HEK293T (cell line): Measurements from ENCODE around the gene ACADM.

Experiments
- CTCF ChIA-PET: fragments of 350-600 bp; formaldehyde crosslinking; extraction: SDS; loops from one replicate; lab custom pipeline; 2021; ENCODE audit warnings: antibody characterized with exemption, inconsistent platforms; lab: Yijun Ruan, JAX
- POLR2A ChIA-PET: fragments of 350-600 bp; formaldehyde crosslinking; extraction: SDS; loops from one replicate; lab custom pipeline; 2020; ENCODE audit warnings: antibody characterized with exemption, inconsistent platforms; lab: Yijun Ruan, JAX
- DNase-seq: peaks from one replicate; pipeline ENCODE4 v3.0.0; 2012; ENCODE audit warnings: mixed read lengths; ENCODE audit errors: extremely low spot score
- ARNT ChIP-seq: fragments of 450-650 bp; IDR thresholded peaks from 2 replicates; pipeline ENCODE4 v1.6.1; 2017; ENCODE audit warnings: mild to moderate bottlenecking
- BHLHE40 ChIP-seq: fragments of 450-650 bp; IDR thresholded peaks from 2 replicates; pipeline ENCODE4 v1.6.1; 2016; ENCODE audit warnings: mild to moderate bottlenecking, moderate library complexity, borderline replicate concordance
- CTBP1 ChIP-seq: fragments of 450-650 bp; IDR thresholded peaks from 2 replicates; pipeline ENCODE4 v1.6.1; 2016; ENCODE audit warnings: borderline replicate concordance
- ELF4 ChIP-seq: fragments of 450-650 bp; IDR thresholded peaks from 2 replicates; pipeline ENCODE4 v1.6.1; 2017; ENCODE audit warnings: antibody characterized with exemption
- FOXA1 ChIP-seq: fragments of 450-650 bp; IDR thresholded peaks from 2 replicates; pipeline ENCODE4 v1.6.1; 2016; ENCODE audit warnings: mild to moderate bottlenecking
- FOXK2 ChIP-seq: fragments of 450-650 bp; IDR thresholded peaks from 2 replicates; pipeline ENCODE4 v1.6.1; 2016; ENCODE audit warnings: mild to moderate bottlenecking
- FOXM1 ChIP-seq: fragments of 450-650 bp; IDR thresholded peaks from 2 replicates; pipeline ENCODE4 v1.6.1; 2017; ENCODE audit warnings: mild to moderate bottlenecking, borderline replicate concordance
- HDGF ChIP-seq: fragments of 450-650 bp; IDR thresholded peaks from 2 replicates; pipeline ENCODE4 v1.6.1; 2017; ENCODE audit warnings: antibody characterized with exemption, borderline replicate concordance
- L3MBTL2 ChIP-seq: fragments of 450-650 bp; conservative IDR thresholded peaks from 2 replicates; pipeline ENCODE4 v1.6.1; 2016; ENCODE audit warnings: mild to moderate bottlenecking
- LEF1 ChIP-seq: fragments of 450-650 bp; IDR thresholded peaks from 2 replicates; pipeline ENCODE4 v1.6.1; 2017; ENCODE audit warnings: mild to moderate bottlenecking, borderline replicate concordance
- NFRKB ChIP-seq: fragments of 450-650 bp; IDR thresholded peaks from 2 replicates; pipeline ENCODE4 v1.6.1; 2016; ENCODE audit warnings: mild to moderate bottlenecking, moderate library complexity
- SP1 ChIP-seq: fragments of 450-650 bp; IDR thresholded peaks from 2 replicates; pipeline ENCODE4 v1.6.1; 2017
- SUZ12 ChIP-seq: fragments of 450-650 bp; IDR thresholded peaks from 2 replicates; pipeline ENCODE4 v1.6.1; 2016; ENCODE audit warnings: mild to moderate bottlenecking
- TARDBP ChIP-seq: fragments of 450-650 bp; IDR thresholded peaks from 2 replicates; pipeline ENCODE4 v1.6.1; 2016
- ZNF384 ChIP-seq: fragments of 450-650 bp; IDR thresholded peaks from 2 replicates; pipeline ENCODE4 v1.6.1; 2016
- TF ChIP-seq, protein P1 (sequence below): fragments of 450-650 bp; IDR thresholded peaks from 2 replicates; pipeline ENCODE4 v1.6.1; 2016

ACADM gene

GRCh38 chr1:75787524-75787923, 63.0 kb downstream of the ACADM start:
- POLR2A ChIA-PET, result interaction anchor here (0.9 to 3.0 kb wide), 2 partner anchors 18 to 173 kb away, joined by 3 to 21 read pairs; no protein-coding TSS in a partner anchor
- no peak for DNase-seq
- CTCF ChIA-PET, result no interaction called here

DNA sequence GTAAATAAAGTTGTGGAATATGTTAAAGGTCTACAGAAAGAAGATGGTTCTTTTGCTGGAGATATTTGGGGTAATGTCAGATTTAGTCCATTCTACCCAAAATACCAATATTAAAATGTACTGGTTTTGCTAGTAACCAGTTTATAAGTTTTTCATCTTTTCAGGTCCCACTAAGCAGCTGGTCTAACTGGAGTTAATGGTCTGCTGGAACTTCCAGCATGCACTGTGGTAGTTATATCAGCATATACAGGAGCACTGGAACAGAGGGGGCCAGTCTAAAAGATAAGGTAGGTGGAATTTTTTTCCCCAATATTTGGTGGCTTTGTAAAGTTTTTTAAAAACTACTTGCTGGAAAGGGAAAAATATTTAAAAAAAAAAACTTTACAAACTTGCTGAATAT, 65.5 kb downstream of the ACADM start:
- ChIA-PET CTCF (no interaction called here), POLR2A (interaction anchor here (1.1 kb wide), 1 partner anchor 36 kb away, joined by 3 read pairs; no protein-coding TSS in a partner anchor)
- DNase-seq, result no peak
- TF ChIP-seq, protein P1, sequence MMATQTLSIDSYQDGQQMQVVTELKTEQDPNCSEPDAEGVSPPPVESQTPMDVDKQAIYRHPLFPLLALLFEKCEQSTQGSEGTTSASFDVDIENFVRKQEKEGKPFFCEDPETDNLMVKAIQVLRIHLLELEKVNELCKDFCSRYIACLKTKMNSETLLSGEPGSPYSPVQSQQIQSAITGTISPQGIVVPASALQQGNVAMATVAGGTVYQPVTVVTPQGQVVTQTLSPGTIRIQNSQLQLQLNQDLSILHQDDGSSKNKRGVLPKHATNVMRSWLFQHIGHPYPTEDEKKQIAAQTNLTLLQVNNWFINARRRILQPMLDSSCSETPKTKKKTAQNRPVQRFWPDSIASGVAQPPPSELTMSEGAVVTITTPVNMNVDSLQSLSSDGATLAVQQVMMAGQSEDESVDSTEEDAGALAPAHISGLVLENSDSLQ, result no peak
- TF ChIP-seq SUZ12 (no peak), L3MBTL2 (no peak), TARDBP (no peak), HDGF (no peak), FOXM1 (no peak), ELF4 (no peak), FOXA1 (no peak), ZNF384 (no peak), BHLHE40 (no peak), SP1 (no peak), ARNT (no peak)

More at GRCh38 chr1:75787524-75787923, 63.0 kb downstream of the ACADM start:
- TF ChIP-seq ELF4 (0 out of 2 replicates have a peak, but pooled peaks have one; percentile 1), BHLHE40 (no peak)

DNA sequence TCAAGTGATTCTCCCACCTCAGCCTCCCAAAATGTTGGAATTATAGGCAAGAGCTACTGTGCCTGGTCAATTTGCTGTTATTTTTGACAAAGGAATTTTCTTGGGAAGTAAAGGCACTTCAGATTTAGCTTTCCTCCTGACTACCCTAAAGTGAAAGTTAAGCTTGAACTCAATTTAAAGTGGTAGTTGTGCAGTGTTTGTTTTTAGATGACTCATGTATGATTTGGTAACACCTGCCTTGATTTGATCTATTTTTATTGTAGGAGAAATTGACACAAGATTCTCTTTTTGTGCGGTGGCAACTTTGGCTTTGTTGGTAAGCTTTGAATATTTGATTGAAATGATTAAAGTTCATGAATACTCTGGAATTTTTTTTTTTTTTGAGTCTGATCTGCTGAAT, 66.5 kb downstream of the ACADM start:
- TF ChIP-seq FOXM1 (no peak), FOXA1 (no peak)
- ChIA-PET CTCF (no interaction called here), POLR2A (no interaction called here)
- no peak for DNase-seq

- TF ChIP-seq L3MBTL2, result no peak
- no peak for TF ChIP-seq ARNT
- TF ChIP-seq CTBP1, result no peak
- TF ChIP-seq, protein P1, result no peak
- TF ChIP-seq FOXM1, result no peak
- no peak for TF ChIP-seq SP1
- no peak for TF ChIP-seq TARDBP
- no peak for TF ChIP-seq ZNF384
- TF ChIP-seq NFRKB, result no peak
- TF ChIP-seq SUZ12, result no peak
- no peak for TF ChIP-seq BHLHE40
- ChIA-PET POLR2A (no interaction called here), CTCF (no interaction called here)
- no peak for DNase-seq
Measured at GRCh38 chr1:75792091-75792490, 67.6 kb downstream of the ACADM start.

DNA sequence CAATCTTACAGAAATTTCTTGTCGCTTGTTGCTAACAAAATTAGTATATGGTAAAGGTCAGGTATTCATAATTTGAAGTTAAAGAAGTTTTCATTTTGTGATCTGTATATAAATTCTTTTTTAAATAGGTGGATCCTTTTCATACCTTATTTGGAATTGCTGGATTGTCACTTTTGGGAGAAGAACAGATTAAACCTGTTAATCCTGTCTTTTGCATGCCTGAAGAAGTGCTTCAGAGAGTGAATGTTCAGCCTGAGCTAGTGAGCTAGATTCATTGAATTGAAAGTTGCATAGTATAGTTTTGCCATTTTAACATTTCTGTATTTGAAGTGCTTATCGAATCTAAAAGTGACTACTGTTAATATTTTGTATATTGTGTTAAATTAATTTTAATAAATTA, 69.9 kb downstream of the ACADM start:
- no peak for DNase-seq
- TF ChIP-seq FOXM1 (no peak), BHLHE40 (no peak), ZNF384 (no peak), FOXK2 (no peak), ELF4 (no peak), HDGF (no peak), L3MBTL2 (no peak), SUZ12 (no peak), FOXA1 (no peak), ARNT (no peak)
- TF ChIP-seq, protein P1, result no peak
- POLR2A ChIA-PET, result interaction anchor here (3.0 kb wide), 1 partner anchor 9 kb away, joined by 15 read pairs; the partner anchor contains the start of gene RABGGTB
- CTCF ChIA-PET, result no interaction called here

- DNase-seq, result no peak
- ChIA-PET POLR2A (interaction anchor here (0.6 to 3.0 kb wide), 3 partner anchors 9 to 54 kb away, joined by 3 to 15 read pairs (median 4); partner anchors contain the start of gene RABGGTB), CTCF (no interaction called here)
- no peak for TF ChIP-seq LEF1
- TF ChIP-seq FOXA1, result no peak
- no peak for TF ChIP-seq NFRKB
- no peak for TF ChIP-seq CTBP1
- TF ChIP-seq FOXM1, result no peak
- TF ChIP-seq, protein P1, result no peak
- no peak for TF ChIP-seq ZNF384
Measured at GRCh38 chr1:75795703-75796193, 71.2 kb downstream of the ACADM start.
